HG02852 (cell line): ENCODE results near the gene NCOA7.
A peak's percentile ranks its signal among the peaks of the same experiment; 100 is the strongest.
"Not testable (repeated sequence)": the region's sequence is repeated elsewhere in the genome, so short reads cannot be mapped to it uniquely, and the experiment has no call there.

ENCODE experiments used
- ATAC-seq: cut with Tn5 transposase; IDR thresholded peaks from one replicate; pipeline ENCODE4 v1.9.1; 2021; ENCODE audit warnings: mild to moderate bottlenecking, moderate library complexity; ENCODE audit not compliant: unreplicated experiment

Gene NCOA7

GRCh38 chr6:125906158-125906998 is 115.6 kb downstream of the NCOA7 start:
- ATAC-seq: no peak

DNA sequence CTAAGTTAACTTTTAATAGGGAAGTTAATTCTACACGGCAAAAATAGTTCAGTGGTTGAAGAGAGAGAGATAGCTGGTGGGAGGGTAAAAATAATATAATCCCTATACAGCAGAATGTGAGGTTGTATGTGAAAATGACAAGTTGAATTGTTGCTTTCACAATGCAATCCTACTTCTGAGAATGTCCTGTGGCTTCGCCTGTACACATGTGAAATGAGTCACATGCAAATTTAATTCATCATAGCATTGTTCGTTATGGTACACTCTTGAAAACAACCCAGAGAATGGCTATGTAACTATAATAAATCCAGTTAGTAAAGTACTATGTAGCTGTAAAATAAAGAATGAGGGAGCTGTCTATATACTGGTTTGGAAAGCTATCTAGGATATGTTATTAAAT is 119.8 kb downstream of the NCOA7 start:
- peak; percentile 99 for ATAC-seq

GRCh38 chr6:125911051-125911451 is 120.3 kb downstream of the NCOA7 start:
- ATAC-seq: not testable (repeated sequence)

- not testable (repeated sequence) for ATAC-seq
Measured at GRCh38 chr6:125912430-125912829, 121.7 kb downstream of the NCOA7 start.

DNA sequence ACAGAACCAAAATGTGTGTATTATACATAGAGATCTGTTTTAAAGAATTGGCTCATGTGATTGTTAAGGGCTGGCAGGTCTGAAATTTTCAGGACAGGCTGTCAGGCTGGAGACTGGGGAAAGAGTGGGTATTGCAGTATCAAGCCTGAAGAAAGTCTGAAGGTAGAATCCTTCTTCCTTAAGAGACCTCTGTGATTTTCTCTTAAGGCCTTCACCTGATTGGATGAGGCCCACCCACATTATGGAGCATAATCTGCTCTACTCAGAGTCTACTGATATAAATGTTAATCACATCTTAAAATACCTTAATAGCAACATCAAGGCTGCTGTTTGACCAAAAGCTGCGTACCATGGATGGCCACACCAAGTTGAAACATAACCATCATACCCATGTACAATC is 122.4 kb downstream of the NCOA7 start:
- ATAC-seq: no peak

GRCh38 chr6:125913864-125914351 is 123.1 kb downstream of the NCOA7 start:
- no peak for ATAC-seq

GRCh38 chr6:125918230-125918629 is 127.5 kb downstream of the NCOA7 start:
- ATAC-seq: no peak

DNA sequence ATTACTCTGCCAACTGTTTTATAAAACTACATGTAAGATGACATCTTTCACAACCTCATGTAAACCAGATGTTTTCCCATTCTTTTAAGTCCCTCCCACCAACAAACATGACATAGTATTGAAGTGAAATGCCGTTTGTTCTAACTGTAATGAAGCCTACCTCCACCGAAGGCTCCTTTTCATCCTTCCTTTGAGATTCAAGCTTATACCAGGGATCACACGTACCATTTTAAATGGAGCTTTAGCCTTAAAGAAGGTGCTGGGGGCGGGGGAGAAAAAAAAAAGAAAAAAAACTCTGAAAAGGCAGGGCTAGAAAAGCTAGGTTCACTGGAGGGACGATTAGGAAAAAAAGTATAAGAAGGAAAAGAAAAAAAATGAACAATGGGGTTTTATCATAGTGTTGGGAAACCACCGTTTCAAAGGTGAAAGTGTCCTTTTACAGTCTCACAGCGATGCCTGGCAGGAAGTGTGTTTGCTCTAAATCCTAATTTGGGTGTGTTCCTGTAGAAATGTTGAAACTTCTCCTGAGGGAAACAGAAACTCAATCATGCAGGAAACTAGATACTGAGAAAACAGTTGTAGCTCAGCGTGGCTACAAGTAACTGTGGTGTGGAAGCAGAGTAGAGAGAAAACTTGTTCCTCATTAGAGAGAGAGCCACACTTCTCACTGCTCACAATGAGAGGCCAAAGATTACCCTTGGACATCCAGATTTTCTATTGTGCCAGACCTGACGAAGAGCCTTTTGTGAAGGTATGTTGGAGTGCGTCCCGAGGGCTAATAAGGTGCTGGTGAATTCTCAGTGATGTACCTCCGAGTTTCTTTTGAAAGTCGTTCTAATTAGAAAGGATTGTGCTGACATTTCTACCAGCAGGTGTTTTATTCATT is 128.2 kb downstream of the NCOA7 start:
- peak; percentile 98 for ATAC-seq

DNA sequence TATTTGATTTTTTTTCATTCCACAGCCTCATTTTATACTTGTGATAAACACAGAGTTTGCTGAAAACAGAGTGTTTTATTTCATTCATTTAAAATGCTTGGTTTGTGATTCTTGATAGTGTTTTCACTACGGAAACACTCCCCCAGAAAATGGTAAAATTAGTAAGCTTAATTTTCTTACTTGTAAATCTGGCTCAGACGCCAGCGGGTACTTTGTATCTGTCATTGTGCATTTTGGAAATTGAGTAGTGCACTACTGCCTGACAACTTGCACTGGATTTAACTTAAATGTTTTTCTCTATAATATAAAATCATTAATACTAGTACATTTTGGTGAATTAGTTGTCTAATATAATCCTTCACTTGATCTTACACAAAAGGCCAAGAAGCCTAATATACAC is 128.9 kb downstream of the NCOA7 start:
- no peak for ATAC-seq

- no peak for ATAC-seq
Measured at GRCh38 chr6:125922322-125922860, 131.6 kb downstream of the NCOA7 start.

- no peak for ATAC-seq
Measured at GRCh38 chr6:125923366-125923877, 132.7 kb downstream of the NCOA7 start.

GRCh38 chr6:125924169-125924568 is 133.4 kb downstream of the NCOA7 start:
- ATAC-seq: no peak

- no peak for ATAC-seq
Measured at GRCh38 chr6:125924697-125925358, 134.1 kb downstream of the NCOA7 start.

DNA sequence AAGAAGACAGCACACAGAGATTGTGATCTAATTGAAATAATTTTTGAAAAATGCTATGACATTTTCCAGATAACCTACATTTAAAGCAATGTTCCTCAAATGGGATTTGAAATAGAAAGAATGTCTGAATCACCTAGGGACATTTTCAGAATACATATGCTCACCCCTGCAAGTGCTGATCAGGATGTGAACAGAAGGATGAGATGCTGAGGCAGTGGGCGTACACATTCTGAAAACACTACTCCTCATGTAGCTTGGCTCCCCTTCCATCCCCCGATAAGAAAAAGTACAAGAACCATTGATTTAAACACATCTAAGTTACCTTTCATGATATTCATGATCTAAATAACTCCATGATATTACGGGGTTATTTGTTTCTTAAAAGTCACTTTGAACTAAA is 136.0 kb downstream of the NCOA7 start:
- no peak for ATAC-seq

GRCh38 chr6:125927761-125928160 is 137.0 kb downstream of the NCOA7 start:
- ATAC-seq: no peak

GRCh38 chr6:125930765-125931418 is 140.1 kb downstream of the NCOA7 start:
- ATAC-seq: no peak

DNA sequence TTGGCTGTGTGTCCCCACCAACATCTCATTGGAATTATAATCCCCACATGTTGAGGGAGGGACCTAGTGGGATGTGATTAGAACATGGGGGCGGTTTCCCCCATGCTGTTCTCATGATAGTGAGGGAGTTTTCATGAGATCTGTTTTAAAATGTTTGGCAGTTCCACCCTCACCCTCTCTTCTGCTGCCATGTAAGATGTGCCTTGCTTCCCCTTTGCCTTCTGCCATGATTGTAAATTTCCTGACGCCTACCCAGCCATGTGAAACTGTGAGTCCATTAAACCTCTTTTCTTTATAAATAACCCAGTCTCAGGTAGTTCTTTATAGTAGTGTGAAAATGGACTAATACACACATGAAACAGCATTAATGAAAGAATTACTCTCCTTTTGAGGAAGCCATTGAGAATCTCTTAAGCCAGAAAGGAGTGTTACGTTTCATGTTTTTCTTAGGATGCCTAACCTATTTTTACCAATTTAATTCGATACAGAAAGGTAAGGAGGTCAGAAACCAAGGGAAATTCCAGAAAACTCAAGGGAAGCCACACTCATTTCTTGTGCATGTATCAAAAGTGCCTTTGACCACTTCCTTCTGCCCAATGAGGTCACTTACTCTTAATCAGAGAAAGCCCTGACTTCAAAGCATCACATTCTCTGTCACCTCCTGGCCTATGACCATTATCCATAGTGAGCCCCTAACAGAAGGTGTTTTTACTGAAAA is 141.1 kb downstream of the NCOA7 start:
- peak; percentile 89 for ATAC-seq

DNA sequence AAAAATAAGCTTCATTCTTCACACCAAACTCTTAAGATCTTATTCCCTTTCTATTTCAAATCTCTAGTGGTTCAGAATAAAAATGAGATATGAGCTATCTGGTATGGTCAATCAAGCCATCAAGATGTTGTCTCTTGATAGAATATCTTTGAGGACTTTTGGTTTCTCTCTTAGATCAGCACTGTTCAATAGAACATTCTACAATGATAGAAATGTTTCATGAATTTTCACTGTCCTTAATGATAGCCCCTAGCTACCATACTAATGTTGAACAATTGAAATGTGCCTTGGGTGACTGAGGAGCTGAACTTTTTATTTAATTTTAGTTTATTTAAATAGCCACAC is 141.7 kb downstream of the NCOA7 start:
- peak; percentile 30 for ATAC-seq

DNA sequence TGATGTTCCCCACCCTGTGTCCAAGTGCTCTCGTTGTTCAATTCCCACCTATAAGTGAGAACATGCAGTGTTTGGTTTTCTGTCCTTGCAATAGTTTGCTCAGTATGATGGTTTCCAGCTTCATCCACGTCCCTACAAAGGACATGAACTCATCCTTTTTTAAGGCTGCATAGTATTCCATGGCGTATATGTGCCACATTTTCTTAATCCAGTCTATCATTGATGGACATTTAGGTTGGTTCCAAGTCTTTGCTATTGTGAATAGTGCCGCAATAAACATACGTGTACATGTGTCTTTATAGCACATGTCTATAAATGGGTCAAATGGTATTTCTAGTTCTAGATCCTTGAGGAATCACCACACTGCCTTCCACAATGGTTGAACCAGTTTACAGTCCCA is 144.8 kb downstream of the NCOA7 start:
- ATAC-seq: not testable (repeated sequence)

GRCh38 chr6:125939026-125939425 is 148.3 kb downstream of the NCOA7 start:
- no peak for ATAC-seq
